VCaP (cell line): Measurements from ENCODE around the gene RPL19.

ENCODE experiments used
- H3K27ac ChIP-seq: fragments of 450-650 bp; 2 replicates; pipeline ENCODE4 v1.5.1; 2017
- TF ChIP-seq, protein P1 (sequence below): fragments of 450-650 bp; conservative IDR thresholded peaks from 2 replicates; pipeline ENCODE4 v1.5.1; 2017; ENCODE audit warnings: mild to moderate bottlenecking, moderate library complexity

RPL19 gene

DNA sequence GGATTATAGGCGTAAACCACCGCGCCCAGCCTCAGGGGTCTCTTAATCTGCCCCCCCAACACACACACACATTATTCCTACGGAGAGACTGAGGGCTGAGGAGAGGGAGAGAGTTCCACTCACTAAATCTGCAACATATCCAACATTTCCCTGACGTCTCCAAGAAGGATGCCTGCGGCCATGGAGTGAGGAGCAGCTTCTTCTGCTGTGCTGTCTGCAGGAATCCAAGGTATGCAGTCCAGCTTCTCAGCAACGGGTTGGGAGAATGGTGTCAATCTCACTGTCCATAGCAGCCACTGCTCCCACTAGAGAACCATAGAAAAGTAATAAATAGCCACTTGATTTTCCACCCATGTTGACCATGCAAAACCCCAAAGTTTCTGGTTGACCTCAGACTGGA is 43.6 kb upstream of the RPL19 start:
- TF ChIP-seq, protein P1, sequence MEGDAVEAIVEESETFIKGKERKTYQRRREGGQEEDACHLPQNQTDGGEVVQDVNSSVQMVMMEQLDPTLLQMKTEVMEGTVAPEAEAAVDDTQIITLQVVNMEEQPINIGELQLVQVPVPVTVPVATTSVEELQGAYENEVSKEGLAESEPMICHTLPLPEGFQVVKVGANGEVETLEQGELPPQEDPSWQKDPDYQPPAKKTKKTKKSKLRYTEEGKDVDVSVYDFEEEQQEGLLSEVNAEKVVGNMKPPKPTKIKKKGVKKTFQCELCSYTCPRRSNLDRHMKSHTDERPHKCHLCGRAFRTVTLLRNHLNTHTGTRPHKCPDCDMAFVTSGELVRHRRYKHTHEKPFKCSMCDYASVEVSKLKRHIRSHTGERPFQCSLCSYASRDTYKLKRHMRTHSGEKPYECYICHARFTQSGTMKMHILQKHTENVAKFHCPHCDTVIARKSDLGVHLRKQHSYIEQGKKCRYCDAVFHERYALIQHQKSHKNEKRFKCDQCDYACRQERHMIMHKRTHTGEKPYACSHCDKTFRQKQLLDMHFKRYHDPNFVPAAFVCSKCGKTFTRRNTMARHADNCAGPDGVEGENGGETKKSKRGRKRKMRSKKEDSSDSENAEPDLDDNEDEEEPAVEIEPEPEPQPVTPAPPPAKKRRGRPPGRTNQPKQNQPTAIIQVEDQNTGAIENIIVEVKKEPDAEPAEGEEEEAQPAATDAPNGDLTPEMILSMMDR: no peak
- no peak overlapping the region for H3K27ac ChIP-seq

DNA sequence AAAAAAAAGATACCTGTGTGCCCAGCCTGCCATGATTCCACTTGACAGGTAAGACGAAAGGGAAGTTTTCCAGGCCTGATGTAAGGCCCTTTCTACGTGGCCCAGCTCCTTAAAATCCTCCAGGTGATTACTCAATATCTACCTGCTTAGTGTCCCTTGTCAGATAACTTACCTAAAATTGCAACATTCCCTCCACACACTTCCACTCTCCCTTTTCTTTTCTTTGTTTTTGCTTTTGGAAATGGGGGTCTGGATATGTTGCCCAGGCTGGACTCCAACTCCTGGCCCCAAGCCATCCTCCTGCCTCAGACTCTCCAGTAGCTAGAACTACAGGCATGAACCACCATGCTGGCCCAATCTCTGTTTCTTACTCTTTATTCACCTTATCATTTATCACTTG is 41.5 kb upstream of the RPL19 start:
- H3K27ac ChIP-seq: no peak overlapping the region
- TF ChIP-seq, protein P1: no peak

DNA sequence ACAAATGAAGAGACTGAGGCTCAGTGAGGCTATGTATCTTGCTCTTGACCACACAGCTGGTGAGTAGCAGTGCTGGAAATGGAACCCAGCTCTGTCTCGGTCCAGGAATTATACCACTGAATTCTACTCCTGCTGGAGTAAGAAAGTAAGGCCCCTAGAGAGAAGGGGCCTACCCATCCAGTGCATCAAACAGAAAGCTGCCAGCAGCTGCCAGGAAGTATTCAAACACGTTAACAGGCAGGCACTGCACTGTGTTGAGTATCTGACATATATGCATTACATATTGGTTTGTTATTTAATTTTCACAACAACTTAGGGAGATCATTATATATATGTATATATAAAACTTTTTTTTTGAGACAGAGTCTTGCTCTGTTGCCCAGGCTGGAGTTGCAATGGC is 38.1 kb upstream of the RPL19 start:
- TF ChIP-seq, protein P1: no peak
- no peak overlapping the region for H3K27ac ChIP-seq

GRCh38 chr17:39164675-39165143 is 35.4 kb upstream of the RPL19 start:
- TF ChIP-seq, protein P1: peak; percentile 98
- H3K27ac ChIP-seq: no peak overlapping the region

- TF ChIP-seq, protein P1: no peak
- no peak overlapping the region for H3K27ac ChIP-seq
These were observed 34.8 kb upstream of the RPL19 start for GRCh38 chr17:39165178-39165840.

DNA sequence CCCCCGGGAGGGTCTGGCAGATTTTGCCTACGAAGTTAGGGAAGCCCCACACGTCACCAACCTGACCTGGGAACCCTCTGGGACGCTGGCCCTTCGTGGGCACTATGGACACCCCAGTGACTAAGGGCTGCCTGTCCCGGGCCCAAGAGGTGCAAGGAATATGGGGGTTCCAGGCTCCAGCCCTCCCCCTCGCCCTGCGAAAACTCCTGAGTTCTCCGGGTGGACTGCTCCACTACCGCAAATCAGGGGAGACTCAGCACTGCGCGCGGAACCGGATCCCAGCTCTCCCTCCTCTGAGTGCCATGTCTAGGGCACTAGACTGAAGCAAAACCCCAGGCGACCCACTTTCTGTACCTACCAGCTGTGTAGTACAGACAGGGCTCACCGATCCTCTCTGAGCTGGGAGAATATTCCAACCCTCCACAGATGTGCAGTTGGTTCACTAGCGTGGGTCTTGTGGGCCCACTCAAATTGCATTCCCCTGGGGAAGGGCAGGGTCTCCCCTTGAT is 34.2 kb upstream of the RPL19 start, which contains the start of gene ARL5C:
Gene ARL5C (minus strand): TSS at position 321 of the 509 bp plus-strand sequence. CDS start 401 bp downstream, outside the sequence.
- no peak within 1 kb of the TSS for H3K27ac ChIP-seq
- TF ChIP-seq, protein P1: no peak

DNA sequence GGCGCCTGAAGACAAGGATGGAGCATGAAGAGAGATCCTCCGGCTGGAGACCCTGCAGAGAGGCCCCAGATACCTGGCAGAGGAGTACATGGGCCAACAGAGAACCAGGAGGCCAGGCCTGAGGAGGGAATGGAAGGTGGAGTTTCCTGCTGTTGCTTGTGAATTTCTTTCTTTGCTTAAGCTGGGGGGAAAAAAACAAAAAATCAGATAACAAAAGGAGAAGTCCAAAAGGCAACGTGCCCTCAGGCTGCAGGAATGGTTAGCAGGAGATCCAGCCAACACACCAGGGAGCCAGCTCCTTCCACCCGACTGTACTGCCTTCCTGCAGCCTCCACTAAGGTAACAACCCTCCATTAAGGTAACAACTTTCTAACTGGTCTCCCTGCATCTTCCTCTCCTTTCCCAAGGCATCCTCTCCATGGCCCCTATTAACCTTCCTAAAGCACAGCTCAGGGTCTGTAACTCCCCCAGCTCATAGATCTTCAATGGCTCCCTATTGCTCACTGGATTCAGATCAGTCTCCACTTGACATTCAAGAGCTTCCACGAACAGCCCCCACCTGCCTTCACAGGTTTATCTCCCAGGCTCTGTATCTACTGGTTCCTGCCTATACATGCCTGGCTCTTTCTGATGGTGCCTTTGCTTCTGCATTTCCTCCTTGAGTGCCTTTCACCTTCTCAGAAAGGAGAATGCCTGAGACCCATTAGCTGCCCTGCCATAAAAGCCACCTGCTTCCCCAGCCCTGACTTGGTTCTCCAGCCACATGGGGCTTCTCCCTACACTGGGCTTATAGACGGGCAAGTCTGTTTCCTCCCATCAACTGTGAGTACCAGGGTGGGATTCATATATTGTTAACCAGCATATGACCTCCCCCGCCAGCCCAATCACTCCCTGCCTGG is 33.4 kb upstream of the RPL19 start:
- TF ChIP-seq, protein P1: no peak
- no peak overlapping the region for H3K27ac ChIP-seq
